NCI-H2029 (cell line): ENCODE results near the gene KYAT1.

Experiments used
- DNase-seq: peaks from one replicate; lab custom pipeline; 2025; lab: John Stamatoyannopoulos, UW

KYAT1 gene

DNA sequence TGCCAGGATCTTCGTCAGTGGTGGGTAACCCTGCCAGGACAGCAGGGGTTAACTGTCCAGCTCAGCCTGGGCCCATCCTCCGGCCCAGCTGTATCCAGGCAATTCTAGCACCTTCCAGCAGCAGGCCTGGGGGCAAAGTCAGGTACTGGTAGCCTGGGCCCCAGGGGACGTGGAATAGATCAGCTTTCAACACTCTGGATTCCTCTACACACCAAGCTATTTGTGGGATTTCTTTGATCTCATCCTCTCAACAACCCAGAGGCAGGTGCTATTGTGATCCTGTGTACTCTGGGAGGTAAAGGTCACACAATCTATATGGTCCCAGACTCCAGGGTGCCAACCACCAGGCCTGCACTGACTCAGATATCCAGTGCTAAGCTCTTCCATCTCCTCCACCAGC lies 43.4 kb downstream of the KYAT1 start:
- no peak for DNase-seq

- no peak for DNase-seq
Measured at GRCh38 chr9:128836509-128837145, 45.1 kb downstream of the KYAT1 start.

DNA sequence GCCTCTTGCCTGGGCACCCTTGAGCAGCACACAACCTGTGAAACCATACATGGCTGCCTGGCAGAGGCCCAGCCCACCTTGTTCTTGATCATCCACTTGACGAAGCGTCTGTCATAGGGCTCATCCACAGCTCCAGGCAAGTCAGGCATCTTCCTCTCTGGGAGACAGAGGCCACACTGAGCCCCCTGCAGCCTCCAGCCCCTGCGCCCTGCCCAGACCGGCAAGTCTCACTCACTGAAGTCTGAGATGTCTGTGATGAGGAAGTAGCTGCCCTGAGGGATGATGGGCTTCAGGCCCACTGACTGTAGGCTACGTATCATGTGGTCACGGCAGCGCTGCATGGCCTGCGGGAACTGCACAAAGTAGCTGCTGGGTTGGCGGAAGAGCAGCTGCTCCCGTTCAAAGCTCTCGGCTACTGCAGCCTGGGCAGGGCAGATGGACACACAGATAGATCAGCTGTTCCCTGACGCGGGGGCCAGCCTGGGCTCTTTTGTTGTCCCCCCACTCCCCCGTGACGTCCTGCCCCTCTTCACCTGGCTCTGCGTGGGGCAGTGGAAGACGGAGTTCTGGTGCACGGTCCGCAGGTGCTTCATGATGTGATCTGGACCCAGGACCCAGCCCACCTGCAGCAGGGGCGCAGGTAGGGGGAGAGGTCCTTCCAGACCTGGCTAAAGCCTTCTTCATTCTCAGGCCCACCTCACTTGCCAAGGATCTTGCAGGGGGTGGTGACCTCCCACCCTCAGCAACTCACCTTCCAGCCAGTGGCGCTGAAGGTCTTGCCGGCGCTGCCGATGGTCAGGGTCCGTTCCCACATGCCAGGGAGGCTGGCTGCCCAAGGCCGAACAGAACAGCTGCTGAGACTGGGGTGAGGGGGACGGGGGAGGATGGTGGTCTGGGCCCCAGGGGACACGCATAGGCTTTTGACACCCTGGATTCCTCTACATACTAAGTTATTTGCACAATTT lies 46.2 kb downstream of the KYAT1 start:
- no peak for DNase-seq

GRCh38 chr9:128833696-128834095 lies 48.1 kb downstream of the KYAT1 start:
- no peak for DNase-seq

DNA sequence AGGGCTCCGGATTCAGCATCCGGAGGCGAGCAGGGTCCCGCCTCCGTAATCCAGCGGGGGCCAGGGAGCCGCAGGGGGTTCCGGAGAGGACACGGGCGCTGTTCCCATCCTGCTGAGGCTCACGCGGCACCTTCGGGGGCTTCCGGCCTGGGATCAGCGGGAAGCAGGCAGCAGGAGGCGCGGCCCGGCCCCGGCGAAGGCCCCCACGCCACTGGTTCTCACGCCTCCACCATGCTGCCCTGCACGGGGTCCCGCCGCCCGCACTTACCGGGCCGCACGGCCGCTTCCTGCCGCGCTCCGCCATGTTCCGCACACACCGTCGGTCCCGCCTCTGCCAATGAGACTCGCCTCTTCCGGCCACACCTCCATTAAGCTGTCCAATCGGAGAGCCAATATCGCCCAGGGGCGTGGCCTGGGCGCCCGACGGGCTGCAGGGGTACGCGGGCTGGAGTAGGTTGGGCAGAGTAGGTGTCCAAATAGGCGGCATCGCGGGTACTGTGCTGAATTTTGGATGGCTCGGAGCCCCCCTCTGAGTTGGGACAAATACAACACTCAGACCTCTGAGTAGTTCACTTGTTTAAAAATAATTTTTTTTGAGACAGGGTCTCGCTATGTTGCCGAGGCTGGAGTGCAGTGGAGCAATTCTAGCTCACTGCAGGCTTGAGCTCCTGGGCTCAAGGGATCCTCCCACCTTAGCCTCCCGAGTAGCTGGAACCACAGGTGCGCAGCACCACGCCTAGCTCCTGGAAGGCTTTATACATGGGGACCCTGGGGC lies 52.1 kb downstream of the KYAT1 start, which contains the start of gene SPOUT1:
Gene SPOUT1, minus strand, starts transcription at position 318 of the 775 bp plus-strand sequence. Its CDS starts 14 bp downstream, at position 304.
- peak; percentile 92 for DNase-seq

DNA sequence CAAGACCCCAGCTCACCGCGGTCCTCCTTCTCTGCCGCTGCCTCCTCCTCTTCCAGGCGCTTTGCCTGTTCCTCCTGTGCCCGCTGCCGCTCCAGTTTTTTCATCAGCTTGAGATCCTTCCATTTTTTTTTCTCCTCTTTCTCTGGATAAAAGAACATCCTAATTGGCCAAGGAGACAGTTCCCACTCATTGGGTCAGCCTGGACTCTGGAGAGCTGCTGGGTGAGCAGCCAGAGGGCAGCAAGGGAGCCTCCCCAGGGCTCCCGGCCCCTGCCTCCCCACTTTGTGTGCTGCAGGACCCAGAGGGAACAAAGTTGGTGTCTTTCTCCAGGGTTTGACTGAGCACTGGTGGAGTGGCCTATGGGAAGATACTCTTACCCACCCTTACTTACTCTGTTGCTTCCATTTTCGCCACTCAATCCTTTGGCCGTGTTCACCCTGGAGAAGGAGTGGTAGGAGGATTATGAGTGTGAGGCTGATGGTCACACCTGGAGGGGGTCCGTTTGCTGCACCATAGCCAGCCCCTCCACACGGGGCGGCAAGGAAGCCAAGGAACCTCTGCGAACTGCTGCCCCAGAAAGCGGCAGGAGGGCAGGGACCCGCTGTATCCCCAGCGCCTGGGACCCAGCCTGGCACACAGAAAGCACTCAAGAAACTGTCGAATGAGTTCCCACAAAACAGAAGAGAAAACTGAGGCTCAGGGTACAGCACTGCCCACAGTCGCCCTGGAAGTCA lies 52.9 kb downstream of the KYAT1 start:
- no peak for DNase-seq

GRCh38 chr9:128828267-128828666 lies 53.5 kb downstream of the KYAT1 start:
- no peak for DNase-seq

- DNase-seq = no peak
Measured at GRCh38 chr9:128825923-128826700, 55.6 kb downstream of the KYAT1 start.

GRCh38 chr9:128824911-128825310 lies 56.8 kb downstream of the KYAT1 start:
- DNase-seq = no peak

DNA sequence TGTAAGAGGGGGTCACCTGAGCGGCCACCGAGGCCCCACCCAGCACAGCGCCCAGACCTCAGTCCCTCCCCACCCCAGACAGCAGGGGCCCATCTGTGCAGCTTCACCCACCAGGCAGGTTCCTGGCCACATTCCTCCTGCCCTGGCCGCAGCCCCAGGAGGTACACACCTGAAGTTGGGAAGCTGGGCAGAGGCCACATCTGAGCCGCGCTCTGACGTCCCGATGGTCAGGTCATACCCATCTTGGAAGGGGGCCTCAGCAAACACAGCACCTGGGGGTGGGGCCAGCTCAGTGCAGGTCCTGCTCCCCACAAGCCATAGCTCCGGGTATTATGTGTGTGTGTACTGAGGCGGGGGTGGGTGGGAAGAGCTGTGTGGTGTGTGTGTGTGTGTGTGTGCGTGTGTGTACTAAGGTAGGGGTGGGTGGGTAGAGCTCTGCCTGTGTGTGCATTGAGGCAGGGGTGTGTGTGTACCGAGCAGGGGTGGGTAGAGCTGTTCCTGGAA lies 57.8 kb downstream of the KYAT1 start:
- no peak for DNase-seq

GRCh38 chr9:128823362-128823902 lies 58.3 kb downstream of the KYAT1 start:
- no peak for DNase-seq

GRCh38 chr9:128822407-128823042 lies 59.2 kb downstream of the KYAT1 start:
- DNase-seq = no peak

GRCh38 chr9:128821584-128822406 lies 60.0 kb downstream of the KYAT1 start:
- DNase-seq = no peak

- no peak for DNase-seq
Measured at GRCh38 chr9:128820665-128821583, 60.8 kb downstream of the KYAT1 start.

GRCh38 chr9:128819716-128820664 lies 61.8 kb downstream of the KYAT1 start:
- peak; percentile 55 for DNase-seq

DNA sequence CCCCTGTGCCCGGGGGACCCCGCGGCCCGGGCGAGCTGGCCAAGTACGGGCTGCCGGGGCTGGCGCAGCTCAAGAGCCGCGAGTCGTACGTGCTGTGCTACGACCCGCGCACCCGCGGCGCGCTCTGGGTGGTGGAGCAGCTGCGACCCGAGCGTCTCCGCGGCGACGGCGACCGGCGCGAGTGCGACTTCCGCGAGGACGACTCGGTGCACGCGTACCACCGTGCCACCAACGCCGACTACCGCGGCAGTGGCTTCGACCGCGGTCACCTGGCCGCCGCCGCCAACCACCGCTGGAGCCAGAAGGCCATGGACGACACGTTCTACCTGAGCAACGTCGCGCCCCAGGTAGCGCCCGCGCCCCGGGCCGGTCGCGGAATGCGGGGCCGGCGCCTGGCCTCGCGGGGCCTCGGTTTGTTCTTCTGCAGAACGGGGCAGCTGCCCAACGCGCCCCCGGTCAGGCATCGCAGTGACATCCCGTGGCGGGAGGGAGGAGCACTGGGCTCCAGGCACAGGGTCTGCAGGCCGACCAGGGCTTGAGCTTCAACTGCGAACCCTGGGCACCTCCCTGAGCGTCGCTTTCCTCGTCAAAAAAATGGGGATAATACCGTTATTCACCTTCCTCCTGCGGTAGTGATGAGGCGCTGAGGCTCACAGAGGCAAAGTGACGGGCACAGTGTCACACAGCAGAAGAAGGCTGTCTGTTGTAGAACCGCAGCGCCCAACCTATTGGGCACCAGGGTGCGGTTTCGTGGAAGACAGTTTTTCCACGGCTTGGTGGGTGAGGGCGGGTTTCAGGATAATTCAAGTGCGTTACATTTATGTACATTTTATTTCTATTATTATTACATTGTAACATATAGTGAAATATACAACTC lies 62.7 kb downstream of the KYAT1 start:
- peak; percentile 15 for DNase-seq
